ENCODE measurements around the gene MEIOSIN. TPM values are rescaled to one million over a fixed set of nuclear protein-coding genes. Genes with fewer than 3 reads are reported as not detected.
"Not testable (repeated sequence)": the region's sequence is repeated elsewhere in the genome, so short reads cannot be mapped to it uniquely, and the experiment has no call there.

The MEIOSIN gene, protein sequence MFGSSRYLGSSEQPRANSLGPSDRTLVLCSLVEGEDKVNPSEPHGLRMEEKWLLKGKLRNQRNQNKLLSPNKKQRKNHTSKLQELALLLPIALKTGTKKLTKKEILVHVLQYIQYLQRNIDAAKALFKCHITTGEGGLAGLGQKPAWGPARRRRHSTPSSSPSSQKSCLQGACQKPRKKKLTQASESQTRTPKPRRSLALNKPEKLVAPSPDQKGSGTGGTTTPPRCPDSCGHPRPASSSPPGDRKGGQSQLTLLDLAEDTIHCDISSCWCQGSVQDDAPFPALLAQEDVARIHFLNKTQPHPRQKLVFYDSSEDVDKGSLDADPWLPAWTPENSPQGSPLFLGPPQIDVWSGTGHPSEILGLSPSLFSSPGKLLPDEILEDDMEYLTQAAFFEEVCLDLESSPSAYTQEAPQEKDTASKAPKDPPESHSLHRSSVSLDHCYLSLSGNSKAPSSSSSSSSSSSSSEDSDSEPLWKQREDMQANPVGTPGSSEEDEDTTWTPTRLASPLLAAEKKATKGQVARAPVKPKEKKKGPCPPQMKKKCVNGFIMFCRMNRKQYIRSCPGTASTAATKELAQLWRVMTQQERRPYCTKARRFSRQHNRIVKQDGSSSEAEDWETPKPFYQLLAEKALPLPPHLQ
- not detected in 2 replicates for total RNA-seq (2022)
- percentile 3 among the genes with signal in this experiment for Bru-seq, nascent RNA
- BruChase-seq, experiment 1, labeled RNA remaining after a 6-hour chase, result not detected
- BruChase-seq, experiment 2, labeled RNA remaining after a 2-hour chase, result percentile 9 among the genes with signal in this experiment
- long read RNA-seq, result 0 reads

DNA sequence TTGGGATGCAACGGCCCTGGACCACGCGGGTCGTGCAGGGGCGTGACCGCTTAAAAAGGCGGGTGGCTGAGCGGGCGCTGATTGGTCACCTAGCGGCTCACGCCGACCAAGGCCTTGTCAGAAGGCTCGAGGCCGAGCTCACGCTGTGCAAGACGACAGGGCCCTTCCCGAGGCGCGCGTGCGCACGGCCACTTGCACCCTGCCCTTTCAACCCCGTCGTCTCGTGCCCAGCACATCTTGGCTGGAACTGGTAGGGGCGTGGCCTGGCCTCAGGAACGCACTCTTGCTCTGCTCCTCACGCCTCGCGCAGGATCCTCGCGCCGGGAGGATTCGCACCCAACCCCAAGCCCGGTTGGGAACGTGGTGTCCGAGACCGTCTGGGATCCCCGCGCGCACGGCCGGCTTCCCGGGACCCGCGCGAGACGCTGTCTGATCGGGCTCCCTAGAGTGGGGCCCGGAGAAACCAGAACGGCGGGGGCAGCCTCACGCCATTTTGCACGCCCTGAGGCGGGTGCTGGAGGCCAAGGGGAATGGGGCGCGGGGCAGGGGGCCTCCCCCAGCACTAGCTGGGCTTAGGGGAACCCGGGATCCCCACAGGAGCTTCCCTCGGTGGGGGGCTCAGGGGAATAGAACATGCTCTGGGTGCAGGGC lies at the start of gene MEIOSIN:
Gene MEIOSIN (plus strand): TSS at position 280 of the 651 bp plus-strand sequence. CDS start 1,938 bp downstream, outside the sequence.
- H3K4me3 Mint-ChIP-seq (ENCODE audit: low read depth, unreplicated experiment), result no peak within 1 kb of the TSS
- no peak within 1 kb of the TSS for H3K27ac Mint-ChIP-seq (ENCODE audit: unreplicated experiment)
- no TSS peak for BruUV-seq (replicated peaks)
- peaks cover 22% of the 10 kb centered on the region for H3K36me3 Mint-ChIP-seq (ENCODE audit: insufficient read depth, unreplicated experiment)
- CTCF ChIA-PET, result interaction anchor here (0.6 to 1.2 kb wide), 2 partner anchors 36 to 68 kb away, joined by 4 to 5 read pairs; partner anchors contain the start of gene SIX5
- TF ChIP-seq, protein P1, sequence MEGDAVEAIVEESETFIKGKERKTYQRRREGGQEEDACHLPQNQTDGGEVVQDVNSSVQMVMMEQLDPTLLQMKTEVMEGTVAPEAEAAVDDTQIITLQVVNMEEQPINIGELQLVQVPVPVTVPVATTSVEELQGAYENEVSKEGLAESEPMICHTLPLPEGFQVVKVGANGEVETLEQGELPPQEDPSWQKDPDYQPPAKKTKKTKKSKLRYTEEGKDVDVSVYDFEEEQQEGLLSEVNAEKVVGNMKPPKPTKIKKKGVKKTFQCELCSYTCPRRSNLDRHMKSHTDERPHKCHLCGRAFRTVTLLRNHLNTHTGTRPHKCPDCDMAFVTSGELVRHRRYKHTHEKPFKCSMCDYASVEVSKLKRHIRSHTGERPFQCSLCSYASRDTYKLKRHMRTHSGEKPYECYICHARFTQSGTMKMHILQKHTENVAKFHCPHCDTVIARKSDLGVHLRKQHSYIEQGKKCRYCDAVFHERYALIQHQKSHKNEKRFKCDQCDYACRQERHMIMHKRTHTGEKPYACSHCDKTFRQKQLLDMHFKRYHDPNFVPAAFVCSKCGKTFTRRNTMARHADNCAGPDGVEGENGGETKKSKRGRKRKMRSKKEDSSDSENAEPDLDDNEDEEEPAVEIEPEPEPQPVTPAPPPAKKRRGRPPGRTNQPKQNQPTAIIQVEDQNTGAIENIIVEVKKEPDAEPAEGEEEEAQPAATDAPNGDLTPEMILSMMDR (IDR thresholded peaks at IDR 0.05; ENCODE audit: unreplicated experiment), result no peak
- no peaks in the 10 kb centered on the region for H3K27me3 Mint-ChIP-seq (ENCODE audit: unreplicated experiment)
- H3K4me1 Mint-ChIP-seq (ENCODE audit: low read depth, unreplicated experiment), result peaks cover 19% of the 10 kb centered on the region
- intact Hi-C loops (cut with micrococcal nuclease; ENCODE audit: unreplicated experiment), result no loop called here
- no peaks in the 10 kb centered on the region for H3K9me3 Mint-ChIP-seq (ENCODE audit: low read depth, unreplicated experiment)
- no peak for DNase-seq

DNA sequence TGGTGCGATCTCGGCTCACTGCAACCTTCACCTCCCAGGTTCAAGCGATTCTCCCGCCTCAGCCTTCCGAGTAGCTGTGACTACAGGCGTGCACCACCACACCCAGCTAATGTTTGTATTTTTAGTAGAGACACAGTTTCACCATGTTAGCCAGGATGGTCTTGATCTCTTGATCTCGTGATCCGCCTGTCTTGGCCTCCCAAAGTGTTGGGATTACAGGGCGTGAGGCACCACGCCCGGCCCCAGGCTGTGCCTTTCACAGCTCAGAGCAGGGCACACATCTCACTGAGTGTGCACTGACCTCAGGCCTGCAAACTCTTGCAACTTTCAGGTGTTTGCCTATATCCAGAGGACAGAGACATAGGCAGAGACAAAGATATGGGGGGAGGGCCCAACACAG lies 48.2 kb upstream of the MEIOSIN start:
- CTCF ChIA-PET; BruUV-seq (replicated peaks); H3K4me1 Mint-ChIP-seq (ENCODE audit: low read depth, unreplicated experiment); H3K9me3 Mint-ChIP-seq (ENCODE audit: low read depth, unreplicated experiment); DNase-seq; H3K4me3 Mint-ChIP-seq (ENCODE audit: low read depth, unreplicated experiment); H3K27me3 Mint-ChIP-seq (ENCODE audit: unreplicated experiment); intact Hi-C loops (cut with micrococcal nuclease; ENCODE audit: unreplicated experiment); H3K27ac Mint-ChIP-seq (ENCODE audit: unreplicated experiment): not testable (repeated sequence)
- H3K36me3 Mint-ChIP-seq (ENCODE audit: insufficient read depth, unreplicated experiment), result peaks cover 70% of the 10 kb centered on the region

DNA sequence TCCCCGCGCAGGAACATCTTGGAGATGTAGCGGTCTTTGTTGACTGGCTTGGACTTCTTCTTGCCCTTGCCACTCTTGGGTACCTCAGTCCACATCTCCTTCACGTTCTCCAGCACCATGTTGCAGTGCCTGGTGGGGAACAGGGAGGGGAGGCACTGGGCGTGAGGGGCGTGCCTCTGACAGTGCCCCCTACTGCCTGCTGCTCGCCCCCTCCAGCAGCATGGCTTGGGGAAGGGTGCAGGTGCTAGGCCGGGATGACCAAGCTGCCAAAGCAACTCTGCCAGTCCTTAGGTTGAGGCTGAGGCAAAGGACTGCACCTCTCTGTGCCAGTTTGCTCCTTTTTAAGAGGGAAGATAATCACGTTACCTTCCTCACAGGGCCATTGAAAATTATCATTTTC lies 45.6 kb upstream of the MEIOSIN start:
- Mint-ChIP-seq H3K36me3 (ENCODE audit: insufficient read depth, unreplicated experiment) (peaks cover 78% of the 10 kb centered on the region), H3K4me1 (ENCODE audit: low read depth, unreplicated experiment) (no peaks in the 10 kb centered on the region), H3K27me3 (ENCODE audit: unreplicated experiment) (no peaks in the 10 kb centered on the region), H3K27ac (ENCODE audit: unreplicated experiment) (no peak overlapping the region), H3K9me3 (ENCODE audit: low read depth, unreplicated experiment) (no peaks in the 10 kb centered on the region), H3K4me3 (ENCODE audit: low read depth, unreplicated experiment) (no peak overlapping the region)
- TF ChIP-seq, protein P1 (IDR thresholded peaks at IDR 0.05; ENCODE audit: unreplicated experiment), result no peak
- intact Hi-C loops (cut with micrococcal nuclease; ENCODE audit: unreplicated experiment), result no loop called here
- no TSS peak for BruUV-seq (replicated peaks)
- DNase-seq, result no peak
- CTCF ChIA-PET, result interaction anchor here (0.6 kb wide), 1 partner anchor 8 kb away, joined by 3 read pairs; no protein-coding TSS in a partner anchor

DNA sequence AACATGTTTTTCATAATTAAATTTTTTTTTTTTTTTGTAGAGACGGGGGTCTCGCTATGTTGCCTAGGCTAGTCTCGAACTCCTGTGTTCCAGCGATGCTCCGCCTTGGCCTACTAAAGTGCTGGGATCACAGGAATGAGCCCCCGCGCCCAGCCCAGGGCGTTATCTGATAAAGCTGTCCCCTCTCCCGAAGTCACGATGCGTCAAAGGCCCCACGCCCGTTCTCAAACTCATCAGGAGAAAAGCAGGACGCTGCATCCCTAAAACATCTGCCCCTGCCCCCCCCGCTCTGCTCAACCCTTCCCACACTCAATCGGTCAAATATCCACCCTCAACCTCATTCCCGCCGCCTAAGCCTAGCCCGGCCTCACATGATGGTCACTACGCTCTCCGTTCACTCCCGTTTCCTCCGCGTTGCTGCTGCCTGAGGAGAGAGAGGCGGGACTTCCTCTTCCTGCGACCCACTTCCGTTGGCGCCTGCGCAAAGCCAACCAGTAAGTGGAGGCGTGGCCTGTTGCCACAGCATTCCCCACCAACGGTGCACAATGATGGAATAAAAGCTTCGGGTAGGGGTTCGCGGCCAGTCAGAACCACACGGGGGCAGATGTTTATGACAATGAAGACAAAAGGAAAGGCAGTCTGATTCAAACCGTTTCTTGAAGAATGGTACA lies 41.6 kb upstream of the MEIOSIN start, which contains the start of gene SNRPD2:
Gene SNRPD2 (minus strand): TSS at position 438 of the 671 bp plus-strand sequence. CDS start 65 bp downstream, at position 373.
- CTCF ChIA-PET, result interaction anchor here (0.6 to 4.1 kb wide), 19 partner anchors 9 to 387 kb away, joined by 3 to 46 read pairs (median 5); partner anchors contain the start of genes FBXO46, IRF2BP1, OPA3 and SIX5
- Mint-ChIP-seq H3K4me1 (ENCODE audit: low read depth, unreplicated experiment) (no peaks in the 10 kb centered on the region), H3K36me3 (ENCODE audit: insufficient read depth, unreplicated experiment) (peaks cover 67% of the 10 kb centered on the region), H3K4me3 (ENCODE audit: low read depth, unreplicated experiment) (peak within 1 kb of the TSS; percentile 82), H3K27me3 (ENCODE audit: unreplicated experiment) (no peaks in the 10 kb centered on the region), H3K9me3 (ENCODE audit: low read depth, unreplicated experiment) (no peaks in the 10 kb centered on the region), H3K27ac (ENCODE audit: unreplicated experiment) (peak within 1 kb of the TSS; percentile 90)
- DNase-seq, result peak; percentile 96
- TF ChIP-seq, protein P1 (IDR thresholded peaks at IDR 0.05; ENCODE audit: unreplicated experiment), result no peak
- intact Hi-C loops (cut with micrococcal nuclease; ENCODE audit: unreplicated experiment), result no loop called here
- TSS peak; percentile 83 for BruUV-seq (replicated peaks)
